NOMO-1 treated with DMSO at 0.1 percent for 48 hours (cell line): ENCODE results near the gene MCTP1.

Source experiments
- DNase-seq: peaks from one replicate; lab custom pipeline; 2025; ENCODE audit not compliant: unreplicated experiment; lab: John Stamatoyannopoulos, UW

The MCTP1 gene

DNA sequence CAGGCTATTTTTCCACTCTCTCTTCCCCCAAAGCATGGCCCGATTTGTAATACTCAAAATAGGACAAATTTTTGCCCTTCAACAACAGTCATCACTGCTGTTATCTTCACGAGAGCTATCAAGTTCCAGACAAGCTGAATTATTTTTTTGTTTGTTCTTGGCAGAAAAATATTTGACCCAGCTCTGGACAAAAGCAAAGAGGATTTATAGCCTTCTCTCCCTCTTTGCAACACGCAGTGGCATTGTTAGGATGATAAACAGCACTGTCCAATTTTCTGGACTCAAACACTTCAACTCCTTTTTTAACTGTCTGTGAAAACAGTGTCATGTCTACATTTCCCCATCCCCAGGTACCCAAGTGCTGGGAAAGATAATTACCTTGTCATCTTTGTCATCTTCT lies 506.2 kb downstream of the MCTP1 start:
- no peak for DNase-seq

GRCh38 chr5:94778299-94778698 lies 506.6 kb downstream of the MCTP1 start:
- no peak for DNase-seq

GRCh38 chr5:94777056-94777880 lies 507.6 kb downstream of the MCTP1 start:
- no peak for DNase-seq

DNA sequence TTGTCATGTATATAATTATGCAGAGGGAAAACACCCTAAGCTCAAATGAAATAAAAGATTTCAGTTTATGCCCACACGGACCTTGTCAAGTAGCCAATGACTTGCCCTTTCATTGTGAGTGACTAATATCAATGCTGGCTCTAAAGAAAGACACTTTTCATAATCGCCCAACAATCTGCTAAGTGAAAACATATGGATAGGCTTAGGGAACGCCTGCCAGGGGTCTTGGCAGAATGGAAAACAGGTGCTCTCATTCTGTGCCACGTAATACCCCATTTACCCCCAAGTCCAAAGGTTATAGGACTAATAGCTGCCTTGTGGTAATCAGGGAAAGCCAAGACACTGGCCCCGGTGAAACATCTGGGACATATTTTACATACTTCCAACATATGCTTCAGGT lies 508.7 kb downstream of the MCTP1 start:
- DNase-seq: no peak

DNA sequence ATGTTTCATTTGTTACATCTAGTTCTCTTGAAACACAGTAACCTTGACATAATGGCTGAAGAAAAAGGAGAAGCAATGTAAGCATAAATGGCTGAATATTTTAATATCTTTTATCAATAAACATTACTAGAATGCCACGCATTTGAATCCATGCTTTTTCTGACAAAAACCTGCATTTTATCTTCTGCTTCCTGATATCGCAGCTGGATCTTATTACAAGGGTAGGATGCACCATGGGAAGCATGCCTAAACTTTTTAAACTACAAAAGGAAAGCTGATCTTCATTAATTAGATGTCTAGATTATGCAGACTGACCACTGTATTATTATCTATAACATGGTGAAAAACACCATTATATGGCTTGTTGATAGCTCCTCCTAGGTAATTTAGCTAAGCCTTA lies 509.8 kb downstream of the MCTP1 start:
- DNase-seq: no peak

GRCh38 chr5:94771742-94772141 lies 513.2 kb downstream of the MCTP1 start:
- DNase-seq: no peak

DNA sequence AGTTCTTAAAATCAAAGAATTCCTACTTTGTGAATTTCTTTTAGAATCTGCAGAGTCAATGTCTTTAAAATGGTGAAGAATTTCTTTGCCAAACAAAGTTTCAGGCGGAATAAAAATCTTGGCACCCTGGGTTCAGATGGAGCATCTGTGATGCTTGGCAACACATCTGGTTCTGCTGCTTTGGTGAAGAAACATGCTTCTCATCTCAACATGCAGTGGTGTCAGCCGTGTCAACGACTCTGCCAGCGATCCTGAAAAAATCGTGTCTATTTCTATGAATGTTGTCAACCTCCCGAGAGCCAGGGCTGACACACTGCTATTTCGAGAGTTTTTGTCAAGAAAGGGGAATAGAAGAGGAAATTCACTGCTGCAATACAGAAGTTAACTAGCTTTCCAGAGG lies 514.9 kb downstream of the MCTP1 start:
- no peak for DNase-seq

- DNase-seq: no peak
Observed at GRCh38 chr5:94761786-94762185, 523.1 kb downstream of the MCTP1 start.

DNA sequence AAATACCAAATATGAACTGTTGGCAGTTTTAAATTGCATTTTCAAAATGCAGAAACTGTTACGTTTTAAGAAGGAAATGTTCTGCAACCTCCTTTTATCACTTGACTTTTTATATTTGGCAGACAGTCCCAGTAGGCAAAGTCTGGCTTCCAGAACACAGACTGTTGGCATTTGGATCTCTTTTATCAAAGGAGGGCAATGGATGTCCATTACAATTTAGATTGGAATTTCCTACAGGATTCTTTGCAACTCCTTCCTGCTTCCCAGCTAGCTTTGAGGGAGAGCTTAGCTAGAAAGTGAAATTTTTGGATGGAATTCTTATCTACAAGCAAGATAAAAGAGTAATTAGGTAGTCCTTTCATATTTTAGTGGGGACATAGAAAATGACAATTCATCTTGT lies 523.8 kb downstream of the MCTP1 start:
- no peak for DNase-seq

DNA sequence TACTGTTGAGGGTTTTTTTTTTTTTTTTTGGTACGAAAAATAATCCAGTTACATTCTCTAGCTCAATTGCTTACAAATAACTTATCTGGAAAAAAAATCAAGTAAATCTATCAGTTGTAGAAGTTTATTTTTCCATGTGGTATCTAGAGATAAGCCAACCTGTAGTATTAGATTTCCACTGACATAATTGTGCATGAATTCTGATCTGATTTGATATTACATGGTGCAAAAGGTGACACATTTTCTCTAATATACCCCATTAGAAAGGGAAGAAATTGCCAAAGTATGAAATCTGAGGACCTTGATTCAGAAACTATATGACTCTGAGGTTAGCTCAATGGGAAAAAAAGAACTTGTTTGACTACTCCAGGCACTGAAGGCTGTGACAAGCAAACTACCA lies 524.9 kb downstream of the MCTP1 start:
- no peak for DNase-seq

DNA sequence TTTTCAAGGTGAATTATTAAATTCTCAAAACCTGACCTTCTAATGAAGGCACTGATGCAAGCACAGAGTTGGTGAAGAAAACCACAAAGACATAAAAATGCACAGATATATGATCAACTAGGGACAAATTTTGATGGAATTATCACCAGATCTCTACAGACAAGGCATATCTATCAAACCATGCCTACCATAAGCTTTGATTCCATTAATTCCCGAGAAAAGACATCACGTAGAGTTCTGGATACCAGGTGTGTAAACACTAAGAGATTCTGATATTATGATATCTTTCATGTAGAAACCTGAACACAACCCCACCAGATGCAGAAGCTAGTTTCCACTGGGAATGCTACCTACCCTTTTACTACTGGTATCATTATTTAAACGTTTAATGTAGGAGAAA lies 525.9 kb downstream of the MCTP1 start:
- DNase-seq: no peak

GRCh38 chr5:94754824-94755223 lies 530.1 kb downstream of the MCTP1 start:
- DNase-seq: no peak

DNA sequence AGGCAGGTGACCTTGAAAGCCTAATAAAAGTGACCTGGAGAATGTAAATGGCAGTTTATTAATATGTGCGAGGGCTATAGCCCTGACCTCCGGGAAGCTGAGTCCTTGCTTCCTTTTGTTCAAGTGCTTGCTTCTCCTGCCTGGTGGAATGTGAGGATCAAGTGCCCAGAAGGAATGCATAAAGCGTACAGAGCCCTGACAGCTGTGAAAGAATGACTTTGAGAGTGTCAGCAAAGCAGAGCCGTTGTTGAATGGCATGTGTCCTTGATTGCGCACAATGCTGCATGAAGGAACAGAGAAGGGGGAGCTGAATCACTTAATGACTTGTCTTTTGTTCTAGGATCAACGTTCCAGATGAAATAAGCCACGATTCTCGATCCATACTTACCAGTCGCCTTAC lies 533.4 kb downstream of the MCTP1 start:
- no peak for DNase-seq

DNA sequence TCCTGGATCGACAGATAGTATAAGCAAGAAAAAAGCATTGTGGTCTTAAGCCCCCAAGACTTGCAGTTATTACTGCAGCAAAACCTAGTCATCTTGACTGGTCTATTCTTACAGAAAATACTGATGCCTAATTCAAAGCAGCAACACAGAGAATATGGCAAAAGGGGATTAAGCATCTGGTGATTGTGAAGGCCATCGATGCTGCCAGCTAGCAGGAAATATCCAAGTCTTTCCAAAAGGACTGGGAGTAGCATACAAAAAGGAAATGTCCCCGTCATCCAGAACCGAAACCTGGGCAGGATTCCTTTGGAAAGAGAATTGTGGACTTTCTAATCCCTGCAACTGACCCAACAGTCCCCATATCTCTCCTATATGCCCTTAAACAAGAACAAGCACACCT lies 534.2 kb downstream of the MCTP1 start:
- no peak for DNase-seq

- DNase-seq: no peak
Observed at GRCh38 chr5:94749042-94749441, 535.9 kb downstream of the MCTP1 start.

DNA sequence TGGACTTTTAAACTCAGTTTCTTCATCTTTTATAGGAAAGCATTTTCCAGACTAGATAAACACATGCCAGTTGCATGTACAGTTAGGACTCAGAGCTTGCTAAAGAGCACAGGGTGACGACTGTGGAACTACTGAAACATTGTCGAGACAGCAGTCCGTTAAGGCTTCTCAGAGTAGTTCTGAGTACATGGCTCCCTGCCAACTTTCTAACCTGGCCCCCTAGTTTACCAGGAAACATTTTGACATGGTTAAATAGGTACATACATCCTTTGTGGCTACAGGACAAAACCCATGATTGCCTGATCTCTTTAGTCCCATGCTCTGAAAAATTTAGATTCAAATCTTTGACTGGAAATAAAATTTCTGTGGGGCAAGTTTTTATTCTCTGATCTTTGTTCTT lies 536.7 kb downstream of the MCTP1 start:
- no peak for DNase-seq

GRCh38 chr5:94747371-94747770 lies 537.5 kb downstream of the MCTP1 start:
- no peak for DNase-seq

GRCh38 chr5:94746731-94747124 lies 538.2 kb downstream of the MCTP1 start:
- peak; percentile 85 for DNase-seq

GRCh38 chr5:94745786-94746730 lies 538.8 kb downstream of the MCTP1 start:
- DNase-seq: no peak

GRCh38 chr5:94744906-94745305 lies 540.0 kb downstream of the MCTP1 start:
- no peak for DNase-seq

GRCh38 chr5:94742852-94743251 lies 542.0 kb downstream of the MCTP1 start:
- no peak for DNase-seq

GRCh38 chr5:94740286-94740685 lies 544.6 kb downstream of the MCTP1 start:
- no peak for DNase-seq
